ENCODE measurements around the gene DHCR7.
A peak's percentile ranks its signal among the peaks of the same experiment; 100 is the strongest.

DHCR7 gene

GRCh38 chr11:71456294-71456693 lies 8.1 kb upstream of the DHCR7 start:
- no peak for DNase-seq

GRCh38 chr11:71454470-71455113 lies 6.4 kb upstream of the DHCR7 start:
- no peak for DNase-seq

GRCh38 chr11:71453918-71454304 lies 5.7 kb upstream of the DHCR7 start:
- DNase-seq, result no peak

GRCh38 chr11:71453037-71453917 lies 5.1 kb upstream of the DHCR7 start, which contains the start of gene NADSYN1:
Gene NADSYN1 (plus strand): TSS chr11:71453203. CDS start chr11:71453297, 94 bp downstream.
- DNase-seq, result peak; percentile 91

GRCh38 chr11:71452199-71453036 lies 4.2 kb upstream of the DHCR7 start:
- no peak for DNase-seq

- DNase-seq, result no peak
These were observed 3.5 kb upstream of the DHCR7 start for GRCh38 chr11:71451596-71452198.

GRCh38 chr11:71450939-71451338 lies 2.7 kb upstream of the DHCR7 start:
- no peak for DNase-seq

GRCh38 chr11:71450507-71450906 lies 2.3 kb upstream of the DHCR7 start:
- DNase-seq, result no peak

- DNase-seq, result no peak
These were observed 1.4 kb upstream of the DHCR7 start for GRCh38 chr11:71449596-71449995.

- DNase-seq, result no peak
These were observed 369 bp downstream of the DHCR7 start for GRCh38 chr11:71447791-71448256.

- no peak for DNase-seq
These were observed 1.1 kb downstream of the DHCR7 start for GRCh38 chr11:71446942-71447688.

GRCh38 chr11:71446150-71446549 lies 2.0 kb downstream of the DHCR7 start:
- DNase-seq, result no peak

- no peak for DNase-seq
These were observed 3.4 kb downstream of the DHCR7 start for GRCh38 chr11:71444811-71445210.

GRCh38 chr11:71443736-71444445 lies 4.3 kb downstream of the DHCR7 start:
- no peak for DNase-seq

- DNase-seq, result no peak
These were observed 5.3 kb downstream of the DHCR7 start for GRCh38 chr11:71442880-71443279.

GRCh38 chr11:71442123-71442522 lies 6.1 kb downstream of the DHCR7 start:
- no peak for DNase-seq

GRCh38 chr11:71441251-71441650 lies 6.9 kb downstream of the DHCR7 start:
- DNase-seq, result no peak

GRCh38 chr11:71440021-71440755 lies 8.0 kb downstream of the DHCR7 start:
- no peak for DNase-seq

- no peak for DNase-seq
These were observed 9.5 kb downstream of the DHCR7 start for GRCh38 chr11:71438650-71439049.

GRCh38 chr11:71437879-71438278 lies 10.3 kb downstream of the DHCR7 start:
- DNase-seq, result no peak
